ENCODE results near the gene PRODH2. TPM values are rescaled to one million over a fixed set of nuclear protein-coding genes. Genes with fewer than 3 reads are reported as not detected.

Gene PRODH2
- total and polyA plus RNA-seq, 4 donors = 56.4 to 156 (median 114) TPM

GRCh38 chr19:35788205-35788960 lies 24.3 kb downstream of the PRODH2 start:
- no peaks in the 10 kb centered on the region for H3K36me3 ChIP-seq (ENCODE audit: control insufficient read depth in 4 of 4, insufficient read depth in 3 of 4, low read depth in 1 of 4, low read length in 3 of 4)
- H3K27ac ChIP-seq (ENCODE audit: low read depth in 1 of 2, low read length in 2 of 2) = no peak overlapping the region
- WGBS = 91% methylated on average over 12 of the region's 12 CpGs
- no peak for DNase-seq (ENCODE audit: low spot score)
- H3K9me3 ChIP-seq (ENCODE audit: control insufficient read depth in 4 of 4, low read length in 3 of 4) = no peaks in the 10 kb centered on the region
- no peaks in the 10 kb centered on the region for H3K4me1 ChIP-seq (ENCODE audit: control insufficient read depth in 4 of 4, insufficient read depth in 4 of 4, low read length in 3 of 4)
- H3K4me3 ChIP-seq (ENCODE audit: low read depth in 1 of 3, low read length in 3 of 3) = no peak overlapping the region
- no peaks in the 10 kb centered on the region for H3K27me3 ChIP-seq (ENCODE audit: control insufficient read depth in 4 of 4, insufficient read depth in 4 of 4, low read length in 3 of 4)
- TF ChIP-seq HNF4G (IDR thresholded peaks at IDR 0.05) (no peak), NR2F2 (IDR thresholded peaks at IDR 0.05) (no peak), EGR1 (IDR thresholded peaks at IDR 0.05; ENCODE audit: low read depth in 2 of 2) (no peak), FOXA2 (IDR thresholded peaks at IDR 0.05) (no peak), ATF3 (IDR thresholded peaks at IDR 0.05) (no peak), MAX (IDR thresholded peaks at IDR 0.05) (no peak), RAD21 (IDR thresholded peaks at IDR 0.05) (no peak), REST (IDR thresholded peaks at IDR 0.05) (no peak), FOXA1 (IDR thresholded peaks at IDR 0.05) (no peak), YY1 (IDR thresholded peaks at IDR 0.05) (no peak), ZBTB33 (IDR thresholded peaks at IDR 0.05) (no peak), RXRA (IDR thresholded peaks at IDR 0.05) (no peak), GABPA (IDR thresholded peaks at IDR 0.05 in 1 of 2, conservative IDR thresholded peaks at IDR 0.05 in 1 of 2) (no peak), HNF4A (conservative IDR thresholded peaks at IDR 0.05) (no peak), SP1 (IDR thresholded peaks at IDR 0.05) (no peak)
- TF ChIP-seq, protein P1, sequence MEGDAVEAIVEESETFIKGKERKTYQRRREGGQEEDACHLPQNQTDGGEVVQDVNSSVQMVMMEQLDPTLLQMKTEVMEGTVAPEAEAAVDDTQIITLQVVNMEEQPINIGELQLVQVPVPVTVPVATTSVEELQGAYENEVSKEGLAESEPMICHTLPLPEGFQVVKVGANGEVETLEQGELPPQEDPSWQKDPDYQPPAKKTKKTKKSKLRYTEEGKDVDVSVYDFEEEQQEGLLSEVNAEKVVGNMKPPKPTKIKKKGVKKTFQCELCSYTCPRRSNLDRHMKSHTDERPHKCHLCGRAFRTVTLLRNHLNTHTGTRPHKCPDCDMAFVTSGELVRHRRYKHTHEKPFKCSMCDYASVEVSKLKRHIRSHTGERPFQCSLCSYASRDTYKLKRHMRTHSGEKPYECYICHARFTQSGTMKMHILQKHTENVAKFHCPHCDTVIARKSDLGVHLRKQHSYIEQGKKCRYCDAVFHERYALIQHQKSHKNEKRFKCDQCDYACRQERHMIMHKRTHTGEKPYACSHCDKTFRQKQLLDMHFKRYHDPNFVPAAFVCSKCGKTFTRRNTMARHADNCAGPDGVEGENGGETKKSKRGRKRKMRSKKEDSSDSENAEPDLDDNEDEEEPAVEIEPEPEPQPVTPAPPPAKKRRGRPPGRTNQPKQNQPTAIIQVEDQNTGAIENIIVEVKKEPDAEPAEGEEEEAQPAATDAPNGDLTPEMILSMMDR (IDR thresholded peaks at IDR 0.05; ENCODE audit: low read depth, low read length, missing input control) = no peak
- H3K9ac ChIP-seq (ENCODE audit: low read depth in 1 of 2, low read length in 2 of 2) = no peak overlapping the region
